BE2C (cell line): ENCODE results near the gene ASPSCR1.
A peak's percentile ranks its signal among the peaks of the same experiment; 100 is the strongest.
"Not testable (repeated sequence)": the region's sequence is repeated elsewhere in the genome, so short reads cannot be mapped to it uniquely, and the experiment has no call there.

Experiments used
- DNase-seq: peaks from one replicate; pipeline ENCODE4 v3.0.0-alpha.2; 2020
- H3K27me3 ChIP-seq: fragments of 250-450 bp; sonication (Bioruptor Pico); 2 replicates; pipeline ENCODE4 v1.5.1; 2020; ENCODE audit warnings: mild to moderate bottlenecking
- H3K36me3 ChIP-seq: fragments of 250-450 bp; sonication (Bioruptor Pico); 2 replicates; pipeline ENCODE4 v1.5.1; 2020; ENCODE audit warnings: mild to moderate bottlenecking
- H3K4me1 ChIP-seq: fragments of 250-450 bp; sonication (Bioruptor Pico); 2 replicates; pipeline ENCODE4 v1.5.1; 2020
- H3K4me3 ChIP-seq: 2 replicates; pipeline ENCODE4 v1.5.1; 2011; ENCODE audit warnings: low read depth, low read length
- H3K9me3 ChIP-seq: fragments of 250-450 bp; sonication (Bioruptor Pico); 2 replicates; pipeline ENCODE4 v1.5.1; 2020
- CTCF ChIP-seq: IDR thresholded peaks from 2 replicates; pipeline ENCODE4 v1.5.1; 2012; ENCODE audit warnings: mild to moderate bottlenecking, low read depth, low read length

ASPSCR1 gene

GRCh38 chr17:81980707-81981343 is 3.4 kb downstream of the ASPSCR1 start:
- peaks cover 27% of the 10 kb centered on the region for H3K36me3 ChIP-seq
- TF ChIP-seq CTCF: no peak
- peaks cover 6% of the 10 kb centered on the region; the same call in 1 of the 2 replicates for H3K9me3 ChIP-seq
- H3K4me1 ChIP-seq: peaks cover 9% of the 10 kb centered on the region
- DNase-seq: no peak
- H3K4me3 ChIP-seq: no peak overlapping the region
- H3K27me3 ChIP-seq: no peaks in the 10 kb centered on the region

- H3K36me3 ChIP-seq: peaks cover 32% of the 10 kb centered on the region
- not testable (repeated sequence) for H3K4me3 ChIP-seq, H3K4me1 ChIP-seq, H3K27me3 ChIP-seq, H3K9me3 ChIP-seq, DNase-seq
Measured at GRCh38 chr17:81981511-81981910, 4.1 kb downstream of the ASPSCR1 start.

- H3K36me3 ChIP-seq: peaks cover 32% of the 10 kb centered on the region
Measured at GRCh38 chr17:81983011-81983638, 5.7 kb downstream of the ASPSCR1 start.

GRCh38 chr17:81983639-81984373 is 6.4 kb downstream of the ASPSCR1 start:
- Histone ChIP-seq H3K27me3 (no peaks in the 10 kb centered on the region), H3K36me3 (peaks cover 32% of the 10 kb centered on the region), H3K4me1 (no peaks in the 10 kb centered on the region), H3K4me3 (no peak overlapping the region), H3K9me3 (no peaks in the 10 kb centered on the region)
- no peak for TF ChIP-seq CTCF
- no peak for DNase-seq

More at GRCh38 chr17:81983011-81983638, 5.7 kb downstream of the ASPSCR1 start:
- no peaks in the 10 kb centered on the region for H3K9me3 ChIP-seq
- DNase-seq: no peak
- no peaks in the 10 kb centered on the region for H3K4me1 ChIP-seq
- no peaks in the 10 kb centered on the region for H3K27me3 ChIP-seq
- no peak overlapping the region for H3K4me3 ChIP-seq
- TF ChIP-seq CTCF: no peak

DNA sequence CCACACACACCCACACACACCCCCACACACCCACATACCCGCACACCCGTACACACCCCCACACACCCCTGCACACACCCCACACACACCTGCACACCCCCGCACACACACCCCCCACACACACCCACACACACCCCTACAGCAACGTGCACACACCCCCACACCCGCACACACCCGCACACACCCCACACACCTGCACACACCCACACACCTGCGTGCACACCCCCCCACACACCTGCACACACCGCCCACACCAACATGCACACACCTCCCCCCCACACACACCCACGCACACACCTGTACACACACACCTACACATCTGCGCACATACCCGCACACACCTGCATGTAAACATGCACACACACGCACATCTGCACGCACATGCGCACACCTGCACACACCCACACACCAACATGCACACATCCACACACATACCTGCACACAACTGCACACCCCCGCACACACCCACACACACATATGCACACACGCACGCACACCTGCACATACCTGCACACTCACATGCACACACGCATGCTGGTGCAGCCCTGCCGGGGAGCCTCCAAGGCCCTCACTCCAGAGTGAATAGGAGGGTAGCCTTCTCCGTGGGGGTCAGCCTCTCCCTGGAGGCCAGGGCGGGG is 7.5 kb downstream of the ASPSCR1 start:
- TF ChIP-seq CTCF: no peak
- Histone ChIP-seq H3K27me3 (no peaks in the 10 kb centered on the region), H3K4me1 (no peaks in the 10 kb centered on the region), H3K9me3 (no peaks in the 10 kb centered on the region), H3K36me3 (peaks cover 26% of the 10 kb centered on the region), H3K4me3 (no peak overlapping the region)
- peak; percentile 9 for DNase-seq

DNA sequence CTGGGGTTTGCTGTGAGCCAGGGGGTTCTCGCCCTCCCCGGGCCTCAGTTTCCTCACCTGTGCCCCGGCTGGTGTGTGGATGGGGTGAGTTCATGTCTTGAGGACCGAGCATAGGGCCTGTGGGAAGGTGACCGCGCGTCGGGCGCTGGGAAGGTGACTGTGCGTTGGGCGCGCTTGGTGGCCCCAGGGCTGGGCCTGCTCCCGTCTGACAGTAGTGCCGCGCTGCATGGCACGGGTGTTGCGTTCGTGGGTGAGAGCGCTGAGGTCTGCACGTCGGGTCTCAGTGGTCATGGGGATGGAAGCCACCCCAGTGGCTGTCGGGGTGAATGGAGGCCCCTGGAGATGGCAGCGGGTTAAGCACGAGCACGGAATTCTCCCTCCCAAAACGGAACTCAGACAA is 9.2 kb downstream of the ASPSCR1 start:
- Histone ChIP-seq H3K4me1 (peaks cover 9% of the 10 kb centered on the region), H3K4me3 (no peak overlapping the region), H3K27me3 (no peaks in the 10 kb centered on the region), H3K36me3 (peaks cover 19% of the 10 kb centered on the region), H3K9me3 (no peaks in the 10 kb centered on the region)
- DNase-seq: peak; percentile 9
- TF ChIP-seq CTCF: no peak
